Epithelial cell of umbilical artery (primary cell): Measurements from ENCODE around the gene L3MBTL1. TPM values are rescaled to one million over a fixed set of nuclear protein-coding genes. Genes with fewer than 3 reads are reported as not detected.

Experiments used
- total RNA-seq: library from RNA; depleted of rRNA; stranded (reverse); fragments of >200 nt; gene quantifications from 2 replicates; pipeline ENCODE4 v1.2.3, GENCODE V29; 2014

The L3MBTL1 gene
- 2.3 and 9.3 TPM in 2 replicates for total RNA-seq

DNA sequence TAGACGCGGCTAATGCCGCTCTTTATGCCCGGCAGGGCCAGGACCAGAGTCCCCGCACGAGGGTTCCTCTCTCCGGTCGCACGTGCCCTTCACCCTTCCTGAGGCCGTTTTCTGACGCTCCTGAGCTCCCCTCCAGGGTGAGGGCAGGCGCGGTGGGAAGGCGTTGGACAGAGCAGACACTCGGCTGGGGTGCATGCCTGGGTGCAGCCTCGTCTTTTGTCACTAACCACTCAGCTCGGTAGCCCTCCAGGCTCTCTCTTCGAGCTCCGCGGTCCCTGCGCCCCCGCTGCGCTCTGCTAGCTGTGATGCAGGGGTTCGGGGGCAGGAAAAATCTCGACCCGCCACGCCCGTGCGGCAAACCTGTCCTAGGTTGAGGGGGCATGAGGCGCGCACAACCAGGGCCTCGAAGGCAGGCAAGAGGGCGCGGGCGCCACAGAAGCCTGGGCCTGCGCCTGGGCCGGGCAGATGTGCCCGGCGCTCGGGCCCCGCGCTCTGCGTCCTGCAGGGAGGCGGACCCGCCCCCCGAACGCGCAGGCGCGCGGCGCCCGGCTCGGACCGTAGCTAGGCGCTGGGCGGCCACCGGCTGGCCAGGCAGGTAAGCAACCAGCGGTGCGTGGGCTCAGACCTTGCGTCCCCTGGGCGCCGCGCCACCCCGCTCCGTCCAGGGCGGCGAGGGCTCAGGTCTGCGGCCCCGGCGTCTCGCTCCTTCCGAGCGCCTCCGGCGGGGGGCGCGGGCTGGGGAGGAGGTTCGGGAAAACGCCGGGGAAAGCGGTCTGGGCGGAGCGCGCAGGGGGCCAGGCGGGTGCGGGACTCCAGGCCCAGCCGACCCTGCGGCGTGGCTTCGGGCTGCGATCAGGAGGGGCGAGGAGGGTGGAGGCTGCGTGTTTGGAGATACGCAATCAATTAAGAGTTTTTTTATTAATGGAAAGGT, at the start of gene L3MBTL1:
Gene L3MBTL1 (plus strand): TSS at position 548 of the 931 bp plus-strand sequence. CDS start 5,807 bp downstream, outside the sequence.

GRCh38 chr20:43558412-43559146, 51.1 kb downstream of the L3MBTL1 start, which contains the start of gene SGK2:
SGK2 (plus strand) TSS chr20:43559027; CDS start chr20:43566496, 7,469 bp downstream.

GRCh38 chr20:43590392-43591303, 83.2 kb downstream of the L3MBTL1 start, which contains the start of gene IFT52:
IFT52 (plus strand) TSS chr20:43590937; CDS start chr20:43594699, 3,762 bp downstream.

Other genes starting within 250 kb of the L3MBTL1 start
- gene SRSF6, start 49.8 kb upstream of the L3MBTL1 start, total RNA-seq: 53.9 and 61.1 TPM in 2 replicates
- gene SGK2, start 51.3 kb downstream of the L3MBTL1 start, total RNA-seq: not detected in 2 replicates
- gene IFT52, start 83.2 kb downstream of the L3MBTL1 start, total RNA-seq: 37.7 and 43.9 TPM in 2 replicates
- gene MYBL2, start 159.4 kb downstream of the L3MBTL1 start, total RNA-seq: 19.8 and 19.9 TPM in 2 replicates
- gene GTSF1L, start 219.3 kb downstream of the L3MBTL1 start, total RNA-seq: 0.32 TPM in 1 of 2 replicates, not detected in the other